Measurements from ENCODE around the gene ARSG. TPM values are rescaled to one million over a fixed set of nuclear protein-coding genes. Genes with fewer than 3 reads are reported as not detected.

Gene ARSG
- total and polyA plus RNA-seq, 2 of the 13 experiments (the other 11 are each of a cell fraction or from before 2014, with no cell fraction given), result 3.7 to 15.2 TPM

DNA sequence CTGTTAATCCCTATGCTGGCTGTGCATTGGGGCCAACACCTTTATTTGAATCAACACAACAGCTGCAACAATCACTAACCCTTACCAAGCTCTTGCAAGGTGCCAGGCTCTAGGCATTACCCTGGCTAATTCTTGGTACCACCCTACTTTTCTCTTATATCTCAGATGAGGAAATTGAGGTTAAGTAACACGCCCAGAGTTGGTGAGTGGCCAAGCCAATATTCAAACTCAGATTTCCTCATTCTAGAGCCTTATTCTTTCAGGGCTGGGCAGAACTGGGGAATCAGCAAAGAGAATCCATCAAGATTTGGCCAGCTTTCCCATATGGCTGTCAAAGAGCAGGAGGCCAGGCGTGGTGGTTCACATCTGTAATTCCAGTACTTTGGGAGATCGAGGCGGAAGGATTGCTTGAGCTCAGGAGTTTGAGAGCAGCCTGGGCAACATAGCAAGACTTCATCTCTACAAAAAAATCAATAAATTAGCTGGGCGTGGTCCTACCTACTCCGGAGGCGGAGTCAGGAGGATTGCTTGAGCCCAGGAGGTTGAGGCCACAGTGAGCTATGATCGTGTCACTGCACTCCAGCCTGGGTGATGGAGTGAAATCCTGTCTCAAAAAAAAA is 23.7 kb downstream of the ARSG start (continued):
- TF ChIP-seq, protein P1, sequence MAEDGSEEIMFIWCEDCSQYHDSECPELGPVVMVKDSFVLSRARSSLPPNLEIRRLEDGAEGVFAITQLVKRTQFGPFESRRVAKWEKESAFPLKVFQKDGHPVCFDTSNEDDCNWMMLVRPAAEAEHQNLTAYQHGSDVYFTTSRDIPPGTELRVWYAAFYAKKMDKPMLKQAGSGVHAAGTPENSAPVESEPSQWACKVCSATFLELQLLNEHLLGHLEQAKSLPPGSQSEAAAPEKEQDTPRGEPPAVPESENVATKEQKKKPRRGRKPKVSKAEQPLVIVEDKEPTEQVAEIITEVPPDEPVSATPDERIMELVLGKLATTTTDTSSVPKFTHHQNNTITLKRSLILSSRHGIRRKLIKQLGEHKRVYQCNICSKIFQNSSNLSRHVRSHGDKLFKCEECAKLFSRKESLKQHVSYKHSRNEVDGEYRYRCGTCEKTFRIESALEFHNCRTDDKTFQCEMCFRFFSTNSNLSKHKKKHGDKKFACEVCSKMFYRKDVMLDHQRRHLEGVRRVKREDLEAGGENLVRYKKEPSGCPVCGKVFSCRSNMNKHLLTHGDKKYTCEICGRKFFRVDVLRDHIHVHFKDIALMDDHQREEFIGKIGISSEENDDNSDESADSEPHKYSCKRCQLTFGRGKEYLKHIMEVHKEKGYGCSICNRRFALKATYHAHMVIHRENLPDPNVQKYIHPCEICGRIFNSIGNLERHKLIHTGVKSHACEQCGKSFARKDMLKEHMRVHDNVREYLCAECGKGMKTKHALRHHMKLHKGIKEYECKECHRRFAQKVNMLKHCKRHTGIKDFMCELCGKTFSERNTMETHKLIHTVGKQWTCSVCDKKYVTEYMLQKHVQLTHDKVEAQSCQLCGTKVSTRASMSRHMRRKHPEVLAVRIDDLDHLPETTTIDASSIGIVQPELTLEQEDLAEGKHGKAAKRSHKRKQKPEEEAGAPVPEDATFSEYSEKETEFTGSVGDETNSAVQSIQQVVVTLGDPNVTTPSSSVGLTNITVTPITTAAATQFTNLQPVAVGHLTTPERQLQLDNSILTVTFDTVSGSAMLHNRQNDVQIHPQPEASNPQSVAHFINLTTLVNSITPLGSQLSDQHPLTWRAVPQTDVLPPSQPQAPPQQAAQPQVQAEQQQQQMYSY (CRISPR knock-in tag; IDR thresholded peaks at IDR 0.05), result no peak
- TF ChIP-seq AHR (CRISPR knock-in tag; IDR thresholded peaks at IDR 0.05), result no peak
- TF ChIP-seq, protein P2, sequence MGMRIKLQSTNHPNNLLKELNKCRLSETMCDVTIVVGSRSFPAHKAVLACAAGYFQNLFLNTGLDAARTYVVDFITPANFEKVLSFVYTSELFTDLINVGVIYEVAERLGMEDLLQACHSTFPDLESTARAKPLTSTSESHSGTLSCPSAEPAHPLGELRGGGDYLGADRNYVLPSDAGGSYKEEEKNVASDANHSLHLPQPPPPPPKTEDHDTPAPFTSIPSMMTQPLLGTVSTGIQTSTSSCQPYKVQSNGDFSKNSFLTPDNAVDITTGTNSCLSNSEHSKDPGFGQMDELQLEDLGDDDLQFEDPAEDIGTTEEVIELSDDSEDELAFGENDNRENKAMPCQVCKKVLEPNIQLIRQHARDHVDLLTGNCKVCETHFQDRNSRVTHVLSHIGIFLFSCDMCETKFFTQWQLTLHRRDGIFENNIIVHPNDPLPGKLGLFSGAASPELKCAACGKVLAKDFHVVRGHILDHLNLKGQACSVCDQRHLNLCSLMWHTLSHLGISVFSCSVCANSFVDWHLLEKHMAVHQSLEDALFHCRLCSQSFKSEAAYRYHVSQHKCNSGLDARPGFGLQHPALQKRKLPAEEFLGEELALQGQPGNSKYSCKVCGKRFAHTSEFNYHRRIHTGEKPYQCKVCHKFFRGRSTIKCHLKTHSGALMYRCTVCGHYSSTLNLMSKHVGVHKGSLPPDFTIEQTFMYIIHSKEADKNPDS (CRISPR knock-in tag; IDR thresholded peaks at IDR 0.05), result no peak
- no peak for TF ChIP-seq RFX5 (IDR thresholded peaks at IDR 0.05; ENCODE audit: low read depth, low read length)
- TF ChIP-seq, protein P3, sequence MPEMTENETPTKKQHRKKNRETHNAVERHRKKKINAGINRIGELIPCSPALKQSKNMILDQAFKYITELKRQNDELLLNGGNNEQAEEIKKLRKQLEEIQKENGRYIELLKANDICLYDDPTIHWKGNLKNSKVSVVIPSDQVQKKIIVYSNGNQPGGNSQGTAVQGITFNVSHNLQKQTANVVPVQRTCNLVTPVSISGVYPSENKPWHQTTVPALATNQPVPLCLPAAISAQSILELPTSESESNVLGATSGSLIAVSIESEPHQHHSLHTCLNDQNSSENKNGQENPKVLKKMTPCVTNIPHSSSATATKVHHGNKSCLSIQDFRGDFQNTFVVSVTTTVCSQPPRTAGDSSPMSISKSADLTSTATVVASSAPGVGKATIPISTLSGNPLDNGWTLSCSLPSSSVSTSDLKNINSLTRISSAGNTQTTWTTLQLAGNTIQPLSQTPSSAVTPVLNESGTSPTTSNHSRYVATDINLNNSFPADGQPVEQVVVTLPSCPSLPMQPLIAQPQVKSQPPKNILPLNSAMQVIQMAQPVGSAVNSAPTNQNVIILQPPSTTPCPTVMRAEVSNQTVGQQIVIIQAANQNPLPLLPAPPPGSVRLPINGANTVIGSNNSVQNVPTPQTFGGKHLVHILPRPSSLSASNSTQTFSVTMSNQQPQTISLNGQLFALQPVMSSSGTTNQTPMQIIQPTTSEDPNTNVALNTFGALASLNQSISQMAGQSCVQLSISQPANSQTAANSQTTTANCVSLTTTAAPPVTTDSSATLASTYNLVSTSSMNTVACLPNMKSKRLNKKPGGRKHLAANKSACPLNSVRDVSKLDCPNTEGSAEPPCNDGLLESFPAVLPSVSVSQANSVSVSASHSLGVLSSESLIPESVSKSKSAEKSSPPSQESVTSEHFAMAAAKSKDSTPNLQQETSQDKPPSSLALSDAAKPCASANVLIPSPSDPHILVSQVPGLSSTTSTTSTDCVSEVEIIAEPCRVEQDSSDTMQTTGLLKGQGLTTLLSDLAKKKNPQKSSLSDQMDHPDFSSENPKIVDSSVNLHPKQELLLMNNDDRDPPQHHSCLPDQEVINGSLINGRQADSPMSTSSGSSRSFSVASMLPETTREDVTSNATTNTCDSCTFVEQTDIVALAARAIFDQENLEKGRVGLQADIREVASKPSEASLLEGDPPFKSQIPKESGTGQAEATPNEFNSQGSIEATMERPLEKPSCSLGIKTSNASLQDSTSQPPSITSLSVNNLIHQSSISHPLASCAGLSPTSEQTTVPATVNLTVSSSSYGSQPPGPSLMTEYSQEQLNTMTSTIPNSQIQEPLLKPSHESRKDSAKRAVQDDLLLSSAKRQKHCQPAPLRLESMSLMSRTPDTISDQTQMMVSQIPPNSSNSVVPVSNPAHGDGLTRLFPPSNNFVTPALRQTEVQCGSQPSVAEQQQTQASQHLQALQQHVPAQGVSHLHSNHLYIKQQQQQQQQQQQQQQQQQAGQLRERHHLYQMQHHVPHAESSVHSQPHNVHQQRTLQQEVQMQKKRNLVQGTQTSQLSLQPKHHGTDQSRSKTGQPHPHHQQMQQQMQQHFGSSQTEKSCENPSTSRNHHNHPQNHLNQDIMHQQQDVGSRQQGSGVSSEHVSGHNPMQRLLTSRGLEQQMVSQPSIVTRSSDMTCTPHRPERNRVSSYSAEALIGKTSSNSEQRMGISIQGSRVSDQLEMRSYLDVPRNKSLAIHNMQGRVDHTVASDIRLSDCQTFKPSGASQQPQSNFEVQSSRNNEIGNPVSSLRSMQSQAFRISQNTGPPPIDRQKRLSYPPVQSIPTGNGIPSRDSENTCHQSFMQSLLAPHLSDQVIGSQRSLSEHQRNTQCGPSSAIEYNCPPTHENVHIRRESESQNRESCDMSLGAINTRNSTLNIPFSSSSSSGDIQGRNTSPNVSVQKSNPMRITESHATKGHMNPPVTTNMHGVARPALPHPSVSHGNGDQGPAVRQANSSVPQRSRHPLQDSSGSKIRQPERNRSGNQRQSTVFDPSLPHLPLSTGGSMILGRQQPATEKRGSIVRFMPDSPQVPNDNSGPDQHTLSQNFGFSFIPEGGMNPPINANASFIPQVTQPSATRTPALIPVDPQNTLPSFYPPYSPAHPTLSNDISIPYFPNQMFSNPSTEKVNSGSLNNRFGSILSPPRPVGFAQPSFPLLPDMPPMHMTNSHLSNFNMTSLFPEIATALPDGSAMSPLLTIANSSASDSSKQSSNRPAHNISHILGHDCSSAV (CRISPR knock-in tag; IDR thresholded peaks at IDR 0.05; ENCODE audit: borderline replicate concordance), result no peak
- peak; percentile 56; the same call in 1 of the 2 replicates for TF ChIP-seq ONECUT2 (CRISPR knock-in tag; IDR thresholded peaks at IDR 0.05)
- TF ChIP-seq, protein P4, sequence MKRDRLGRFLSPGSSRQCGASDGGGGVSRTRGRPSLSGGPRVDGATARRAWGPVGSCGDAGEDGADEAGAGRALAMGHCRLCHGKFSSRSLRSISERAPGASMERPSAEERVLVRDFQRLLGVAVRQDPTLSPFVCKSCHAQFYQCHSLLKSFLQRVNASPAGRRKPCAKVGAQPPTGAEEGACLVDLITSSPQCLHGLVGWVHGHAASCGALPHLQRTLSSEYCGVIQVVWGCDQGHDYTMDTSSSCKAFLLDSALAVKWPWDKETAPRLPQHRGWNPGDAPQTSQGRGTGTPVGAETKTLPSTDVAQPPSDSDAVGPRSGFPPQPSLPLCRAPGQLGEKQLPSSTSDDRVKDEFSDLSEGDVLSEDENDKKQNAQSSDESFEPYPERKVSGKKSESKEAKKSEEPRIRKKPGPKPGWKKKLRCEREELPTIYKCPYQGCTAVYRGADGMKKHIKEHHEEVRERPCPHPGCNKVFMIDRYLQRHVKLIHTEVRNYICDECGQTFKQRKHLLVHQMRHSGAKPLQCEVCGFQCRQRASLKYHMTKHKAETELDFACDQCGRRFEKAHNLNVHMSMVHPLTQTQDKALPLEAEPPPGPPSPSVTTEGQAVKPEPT (CRISPR knock-in tag; IDR thresholded peaks at IDR 0.05; ENCODE audit: low read depth), result no peak
- no peak for TF ChIP-seq ZNF619 (CRISPR knock-in tag; IDR thresholded peaks at IDR 0.05)
